ENCODE data around the gene ZNF750.

Gene ZNF750

GRCh38 chr17:82836823-82837357 is 2.9 kb downstream of the ZNF750 start:
- in situ Hi-C loops (cut with HindIII; ENCODE audit: low sequenced_read_pairs) = loop anchor here (5.0 kb wide), 1 partner anchor 65 kb away; no protein-coding TSS in a partner anchor

DNA sequence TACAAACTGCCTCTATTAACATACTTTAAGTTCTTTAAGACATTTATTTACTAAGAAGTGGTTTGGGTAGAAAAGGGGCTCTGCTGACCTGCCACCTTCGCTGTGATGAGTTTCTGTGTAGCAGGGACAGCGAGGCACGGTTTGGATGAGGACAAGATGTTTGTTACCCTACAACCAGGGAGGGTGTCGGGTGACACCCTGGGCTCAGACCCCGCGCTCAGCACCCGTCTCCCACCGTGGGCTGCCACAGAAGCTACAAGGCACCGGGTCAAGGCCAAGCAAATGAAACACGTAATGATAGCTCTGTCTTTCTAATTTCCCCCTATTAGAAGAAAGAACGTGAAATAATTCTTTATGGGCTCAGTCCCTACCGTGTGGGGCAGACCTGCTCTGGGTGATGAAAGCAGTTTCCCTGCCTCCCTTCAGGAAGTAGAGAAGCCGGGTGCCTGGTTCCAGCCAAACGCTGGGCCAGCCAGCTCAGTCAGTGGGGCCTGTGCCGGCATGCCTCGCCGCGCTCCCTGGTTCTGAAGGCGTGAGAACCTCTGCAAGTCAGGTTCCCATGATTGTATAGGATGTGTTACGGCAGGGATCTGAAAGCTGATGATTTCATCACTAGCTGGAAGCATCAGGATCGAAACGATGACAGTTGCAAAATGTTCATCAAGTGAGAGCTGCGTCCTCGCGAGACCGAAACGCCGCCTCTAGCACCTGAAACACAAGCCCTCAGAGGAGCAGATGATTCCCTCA is 3.9 kb downstream of the ZNF750 start:
- in situ Hi-C loops (cut with HindIII; ENCODE audit: low sequenced_read_pairs) = loop anchor here (5.0 kb wide), 1 partner anchor 64 kb away; no protein-coding TSS in a partner anchor

DNA sequence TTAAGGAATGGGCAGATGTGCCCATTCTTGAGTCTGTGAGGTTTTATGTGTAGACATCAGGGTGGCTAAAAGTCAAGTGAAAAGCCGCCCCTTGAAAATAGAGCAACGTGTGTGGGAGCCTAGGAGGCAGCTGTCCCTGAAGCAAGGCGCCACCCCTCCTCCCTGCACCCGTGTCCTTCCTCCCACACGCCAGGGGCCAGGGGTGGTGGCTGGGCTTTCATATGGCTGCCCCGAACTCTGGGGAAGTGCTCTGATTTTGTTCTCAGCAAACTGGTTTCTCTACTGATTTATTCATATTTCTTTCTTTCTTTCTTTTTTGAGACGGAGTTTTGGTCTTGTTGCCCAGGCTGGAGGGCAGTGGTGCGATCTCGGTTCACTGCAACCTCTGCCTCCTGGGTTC is 4.7 kb downstream of the ZNF750 start:
- in situ Hi-C loops (cut with HindIII; ENCODE audit: low sequenced_read_pairs) = loop anchor here (5.0 kb wide), 1 partner anchor 63 kb away; no protein-coding TSS in a partner anchor

GRCh38 chr17:82832881-82833475 is 6.8 kb downstream of the ZNF750 start:
- in situ Hi-C loops (cut with HindIII; ENCODE audit: low sequenced_read_pairs) = no loop called here

DNA sequence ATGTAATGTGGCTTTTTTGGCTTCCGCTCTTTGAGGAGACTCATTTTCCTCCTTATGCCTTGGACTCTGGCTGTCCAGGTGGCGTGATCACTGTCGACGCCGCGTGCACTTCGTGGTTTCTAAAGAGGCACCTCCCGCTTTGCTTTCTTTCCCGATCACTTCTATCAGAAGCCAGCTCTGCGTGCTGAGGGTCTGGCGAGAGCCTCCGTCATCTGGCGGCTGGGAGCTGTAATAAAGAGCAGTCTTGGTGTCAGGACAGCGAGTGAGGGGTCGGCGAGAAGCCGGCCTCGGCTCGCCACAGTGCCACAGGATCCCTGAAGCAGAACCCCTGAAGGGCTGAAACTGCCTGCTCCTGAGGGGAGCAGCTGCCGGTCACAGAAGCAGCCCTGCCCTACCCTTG is 7.4 kb downstream of the ZNF750 start:
- in situ Hi-C loops (cut with HindIII; ENCODE audit: low sequenced_read_pairs) = no loop called here

DNA sequence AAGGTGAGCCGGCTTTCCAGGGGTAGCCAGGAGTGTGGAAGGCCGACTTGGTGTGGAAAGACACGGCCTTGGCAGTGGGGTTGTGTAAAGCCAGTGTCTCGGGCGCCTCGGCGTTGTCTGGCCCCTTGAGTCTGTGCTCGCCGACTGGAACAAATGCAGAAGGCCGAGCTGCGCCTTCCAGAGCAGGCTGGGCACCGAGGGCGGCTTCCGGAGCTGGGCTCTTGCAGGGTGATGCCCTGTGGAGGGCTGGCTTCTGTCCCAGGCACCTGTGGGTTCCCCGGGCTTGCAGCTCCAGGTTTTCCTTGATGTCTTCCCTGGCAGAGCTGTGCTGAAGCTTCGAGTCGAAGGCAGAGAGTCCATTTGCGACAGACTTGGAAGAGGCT is 8.0 kb downstream of the ZNF750 start:
- in situ Hi-C loops (cut with HindIII; ENCODE audit: low sequenced_read_pairs) = no loop called here

DNA sequence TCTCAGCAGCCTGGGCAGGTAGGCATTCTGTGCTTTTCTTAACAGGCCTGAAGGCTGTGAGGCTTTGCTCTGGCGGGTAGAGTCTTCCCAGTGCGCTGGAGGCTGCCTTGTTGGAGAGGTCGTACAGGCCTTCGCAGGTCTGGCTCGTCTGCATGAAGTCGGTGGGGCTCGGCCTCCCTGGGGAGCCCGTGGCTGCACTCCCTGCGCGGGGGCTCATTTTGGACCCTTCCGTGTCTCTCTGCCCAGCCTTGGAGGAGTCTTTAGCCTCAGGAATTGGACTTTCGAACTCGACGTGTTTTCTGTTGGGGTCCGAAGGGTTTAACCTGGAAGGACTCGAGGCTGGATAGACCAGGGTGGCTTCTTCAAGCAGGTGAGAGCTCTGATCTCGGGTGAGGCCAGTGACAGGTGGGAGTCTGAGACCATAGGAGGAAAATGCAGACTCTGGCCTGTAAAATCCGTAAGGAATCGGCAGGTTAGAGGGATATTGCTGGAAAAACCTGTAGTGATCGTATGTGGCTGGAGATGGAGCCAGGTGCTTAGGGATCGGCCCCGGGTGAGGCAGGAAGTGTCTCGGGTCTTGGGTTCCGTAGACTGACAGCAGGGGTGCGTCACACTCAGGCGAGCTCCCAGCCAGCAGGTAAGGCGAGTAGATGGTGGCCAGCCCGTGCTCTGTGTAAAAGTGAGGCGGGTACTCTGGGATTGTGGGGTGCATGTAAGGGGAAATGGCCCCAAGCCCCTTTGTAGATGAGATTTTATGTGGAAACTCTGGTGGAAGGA is 8.6 kb downstream of the ZNF750 start:
- in situ Hi-C loops (cut with HindIII; ENCODE audit: low sequenced_read_pairs) = no loop called here

- in situ Hi-C loops (cut with HindIII; ENCODE audit: low sequenced_read_pairs) = no loop called here
Observed at GRCh38 chr17:82830249-82830661, 9.6 kb downstream of the ZNF750 start.

GRCh38 chr17:82828875-82829487 is 10.8 kb downstream of the ZNF750 start:
- in situ Hi-C loops (cut with HindIII; ENCODE audit: low sequenced_read_pairs) = no loop called here

DNA sequence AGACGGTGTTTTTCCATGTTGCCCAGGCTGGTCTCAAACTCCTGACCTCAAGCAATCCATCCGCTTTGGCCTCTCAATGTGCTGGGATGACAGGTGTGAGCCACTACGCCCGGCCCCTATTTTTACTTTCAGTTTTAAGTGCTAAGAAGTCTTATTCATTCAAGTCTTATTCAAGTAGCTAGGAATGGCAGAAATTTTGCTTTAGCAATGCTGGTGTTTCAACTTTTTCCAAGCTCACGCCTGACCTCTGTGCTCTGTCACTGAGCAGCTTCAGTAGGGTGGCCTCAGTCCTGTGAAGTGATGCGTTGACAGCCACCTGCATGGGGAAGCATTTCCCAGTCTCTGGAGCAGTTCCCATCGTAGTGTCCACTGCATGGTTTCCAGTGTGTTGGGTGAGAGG is 12.9 kb downstream of the ZNF750 start:
- in situ Hi-C loops (cut with HindIII; ENCODE audit: low sequenced_read_pairs) = no loop called here

DNA sequence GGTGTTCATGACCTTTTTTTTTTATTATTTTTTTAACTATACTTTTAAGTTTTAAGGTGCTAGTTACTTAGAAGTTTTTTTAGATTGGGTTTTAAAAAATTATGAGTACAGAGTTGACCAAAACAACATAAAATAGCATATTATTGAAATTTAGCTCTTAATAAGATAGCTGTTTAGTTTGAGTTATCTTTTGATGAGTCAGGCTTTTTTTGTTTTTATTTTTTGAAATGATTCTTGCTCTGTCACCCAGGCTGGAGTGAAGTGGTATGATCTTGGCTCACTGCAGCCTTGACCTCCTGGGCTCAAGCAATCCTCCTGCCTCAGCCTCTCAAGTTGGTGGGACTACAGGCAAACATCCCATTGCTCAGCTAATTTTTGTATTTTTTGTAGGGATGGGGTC is 13.6 kb downstream of the ZNF750 start:
- in situ Hi-C loops (cut with HindIII; ENCODE audit: low sequenced_read_pairs) = no loop called here

DNA sequence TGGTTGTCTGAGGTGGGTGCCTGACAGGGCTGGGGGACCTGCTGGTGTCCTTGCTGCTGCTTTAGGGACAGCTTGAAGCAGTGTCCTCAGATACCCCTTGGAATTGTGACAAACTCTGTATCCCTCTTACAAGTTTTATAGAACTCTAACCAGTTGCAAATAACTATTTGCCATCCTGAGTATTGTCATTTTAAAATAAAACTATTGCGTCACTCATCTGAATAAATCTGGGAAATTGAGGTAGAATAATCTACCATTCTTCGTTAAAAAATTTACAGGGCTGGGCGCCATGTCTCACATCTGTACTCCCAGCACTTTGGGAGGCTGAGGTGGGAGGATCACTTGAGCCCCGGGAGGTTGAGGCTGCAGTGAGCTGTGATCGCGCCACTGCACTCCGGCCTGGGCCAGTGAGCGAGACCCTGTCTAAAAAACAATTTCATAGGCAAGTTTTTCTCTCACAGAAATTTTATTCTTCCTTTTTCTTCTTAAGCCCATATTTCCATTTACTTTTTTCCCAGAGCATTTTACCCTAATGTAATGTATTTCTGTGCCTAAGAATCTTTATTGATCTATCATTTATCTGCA is 14.2 kb downstream of the ZNF750 start:
- in situ Hi-C loops (cut with HindIII; ENCODE audit: low sequenced_read_pairs) = no loop called here

DNA sequence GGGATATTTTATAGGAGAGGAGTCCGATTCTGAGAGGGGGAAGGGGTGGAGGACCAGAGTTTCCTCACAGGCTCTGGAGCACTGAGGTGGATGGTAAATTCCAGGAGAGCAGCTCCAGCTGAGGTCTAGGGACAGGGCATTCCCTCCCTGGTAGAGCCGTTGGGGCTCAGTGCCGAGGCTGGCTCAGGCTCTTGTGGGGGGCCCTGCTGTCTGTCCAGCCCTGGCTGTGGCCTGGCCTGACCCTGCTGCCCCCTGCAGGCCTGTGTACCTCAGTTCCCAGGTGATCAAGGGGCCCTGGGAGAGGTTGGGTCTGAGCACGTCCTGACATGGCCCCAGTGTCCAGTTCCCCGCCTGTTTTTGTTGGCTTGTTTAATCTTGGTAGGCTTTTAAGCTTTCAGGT is 16.8 kb downstream of the ZNF750 start:
- in situ Hi-C loops (cut with HindIII; ENCODE audit: low sequenced_read_pairs) = loop anchor here (5.0 kb wide), 1 partner anchor 64 kb away; no protein-coding TSS in a partner anchor

- in situ Hi-C loops (cut with HindIII; ENCODE audit: low sequenced_read_pairs) = loop anchor here (5.0 kb wide), 1 partner anchor 65 kb away; no protein-coding TSS in a partner anchor
Observed at GRCh38 chr17:82822281-82822680, 17.5 kb downstream of the ZNF750 start.

GRCh38 chr17:82821554-82821953 is 18.3 kb downstream of the ZNF750 start:
- in situ Hi-C loops (cut with HindIII; ENCODE audit: low sequenced_read_pairs) = loop anchor here (5.0 kb wide), 1 partner anchor 66 kb away; no protein-coding TSS in a partner anchor

GRCh38 chr17:82820278-82821251 is 19.3 kb downstream of the ZNF750 start:
- in situ Hi-C loops (cut with HindIII; ENCODE audit: low sequenced_read_pairs) = loop anchor here (5.0 kb wide), 1 partner anchor 67 kb away; no protein-coding TSS in a partner anchor

- in situ Hi-C loops (cut with HindIII; ENCODE audit: low sequenced_read_pairs) = no loop called here
Observed at GRCh38 chr17:82817947-82818346, 21.9 kb downstream of the ZNF750 start.

DNA sequence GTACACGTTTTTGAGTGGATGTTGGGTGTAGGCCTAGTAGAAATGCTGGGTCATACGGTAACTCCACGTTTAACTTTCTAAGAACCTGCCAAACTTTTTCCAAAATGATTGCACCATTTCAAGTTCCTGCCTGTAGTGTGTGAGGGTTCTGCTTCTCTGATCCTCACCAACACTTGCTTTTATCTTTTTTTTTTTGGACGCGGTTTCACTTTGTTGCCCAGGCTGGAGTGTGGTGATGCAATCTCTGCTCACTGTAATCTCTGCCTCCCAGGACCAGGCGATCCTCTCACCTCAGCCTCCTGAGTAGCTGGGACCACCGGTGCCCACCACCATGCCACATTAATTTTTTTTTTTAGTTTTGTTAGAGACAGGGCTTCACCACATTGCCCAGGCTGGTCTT is 23.5 kb downstream of the ZNF750 start:
- in situ Hi-C loops (cut with HindIII; ENCODE audit: low sequenced_read_pairs) = no loop called here

DNA sequence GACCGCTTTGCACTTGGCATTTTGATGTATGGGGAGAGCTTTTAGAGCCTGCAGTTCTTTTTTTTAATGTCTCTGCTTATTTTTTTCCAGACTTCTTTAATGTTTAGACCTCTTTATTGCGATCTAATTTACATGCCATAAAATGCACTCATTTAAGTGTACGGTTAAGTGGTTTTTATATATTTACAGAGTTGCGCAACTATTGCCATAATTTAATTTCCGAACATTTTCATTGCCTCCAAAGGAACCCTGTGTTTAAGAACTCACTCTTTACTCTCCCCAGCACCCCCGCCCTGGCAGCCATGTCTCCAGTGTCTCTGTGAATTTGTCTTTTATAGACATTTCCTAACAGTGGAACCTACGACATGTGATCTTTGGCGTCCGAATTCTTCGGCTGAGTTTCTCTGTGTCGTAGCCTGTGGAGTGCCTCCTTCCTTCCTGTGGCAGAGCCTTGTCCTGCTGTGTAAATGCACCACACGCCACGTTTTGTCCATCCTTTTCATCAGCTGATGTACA is 24.0 kb downstream of the ZNF750 start:
- in situ Hi-C loops (cut with HindIII; ENCODE audit: low sequenced_read_pairs) = no loop called here

Data from endothelial cell of hepatic sinusoid (primary cell).